HFF-Myc (cell line): ENCODE results near the gene EXOC4.

Source experiments
- DNase-seq: peaks from one replicate; pipeline ENCODE4 v3.0.0-alpha.2; 2011; ENCODE audit warnings: low read depth; ENCODE audit errors: extremely low read depth
- H3K4me3 ChIP-seq: replicated peaks from 2 replicates; pipeline ENCODE4 v1.5.1; 2011; ENCODE audit warnings: low read depth, mild to moderate bottlenecking, control low read depth, low read length
- CTCF ChIP-seq: IDR thresholded peaks from 2 replicates; pipeline ENCODE4 v1.5.1; 2012; ENCODE audit warnings: mild to moderate bottlenecking, low read depth, low read length, control low read depth; ENCODE audit errors: missing control alignments

The EXOC4 gene

GRCh38 chr7:134081695-134082094 is 828.8 kb downstream of the EXOC4 start:
- no peak for TF ChIP-seq CTCF
- no peak for DNase-seq

GRCh38 chr7:134083766-134084487 is 831.0 kb downstream of the EXOC4 start:
- no peak for DNase-seq
- TF ChIP-seq CTCF, result no peak
- no peak overlapping the region for H3K4me3 ChIP-seq

More at GRCh38 chr7:134081695-134082094, 828.8 kb downstream of the EXOC4 start:
- H3K4me3 ChIP-seq, result no peak overlapping the region

- no peak for TF ChIP-seq CTCF
- no peak for DNase-seq
- H3K4me3 ChIP-seq, result no peak overlapping the region
These were observed 831.7 kb downstream of the EXOC4 start for GRCh38 chr7:134084488-134085144.

GRCh38 chr7:134085311-134085710 is 832.4 kb downstream of the EXOC4 start:
- no peak for DNase-seq
- no peak for TF ChIP-seq CTCF
- H3K4me3 ChIP-seq, result no peak overlapping the region

- no peak overlapping the region for H3K4me3 ChIP-seq
- TF ChIP-seq CTCF, result no peak
- DNase-seq, result no peak
These were observed 834.3 kb downstream of the EXOC4 start for GRCh38 chr7:134086998-134087735.

- TF ChIP-seq CTCF, result no peak
- no peak for DNase-seq
- H3K4me3 ChIP-seq, result no peak overlapping the region
These were observed 835.3 kb downstream of the EXOC4 start for GRCh38 chr7:134088199-134088598.
